MCF 10A (cell line): ENCODE measurements around the gene COLEC11. TPM values are rescaled to one million over a fixed set of nuclear protein-coding genes. Genes with fewer than 3 reads are reported as not detected.

ENCODE experiments used
- BruUV-seq: library from RNA; stranded (reverse); fragments of 400-500 nt; replicated peaks from 2 replicates; lab custom pipeline; 2021; lab: Mats Ljungman, UMichigan
- CTCF ChIA-PET: fragments of 300-600 bp; sonication (Branson Sonifier 250); formaldehyde crosslinking; extraction: SDS; loops from one replicate; lab custom pipeline; 2021; ENCODE audit warnings: antibody characterized with exemption, inconsistent platforms; lab: Yijun Ruan, JAX
- POLR2A ChIA-PET: fragments of 300-600, 350-650 bp; sonication (Branson Sonifier 250); formaldehyde crosslinking; extraction: SDS; loops from one replicate; lab custom pipeline; 2020; ENCODE audit warnings: antibody characterized with exemption, inconsistent platforms; lab: Yijun Ruan, JAX
- DNase-seq: peaks from one replicate; pipeline ENCODE4 v3.0.0-alpha.2; 2018; ENCODE audit not compliant: unreplicated experiment
- H3K27ac Mint-ChIP-seq: one replicate; pipeline ENCODE4 v1.8.0; 2022; ENCODE audit warnings: mild to moderate bottlenecking, low read depth, mixed read lengths; ENCODE audit not compliant: unreplicated experiment
- H3K27me3 Mint-ChIP-seq: one replicate; pipeline ENCODE4 v1.8.0; 2022; ENCODE audit warnings: mixed read lengths; ENCODE audit not compliant: insufficient read depth, unreplicated experiment
- H3K36me3 Mint-ChIP-seq: one replicate; pipeline ENCODE4 v1.8.0; 2022; ENCODE audit warnings: mild to moderate bottlenecking, moderate library complexity, mixed read lengths; ENCODE audit not compliant: insufficient read depth, unreplicated experiment
- H3K4me1 Mint-ChIP-seq: one replicate; pipeline ENCODE4 v1.8.0; 2022; ENCODE audit warnings: mixed read lengths; ENCODE audit not compliant: insufficient read depth, unreplicated experiment
- H3K4me3 Mint-ChIP-seq: one replicate; pipeline ENCODE4 v1.8.0; 2022; ENCODE audit warnings: mild to moderate bottlenecking, moderate library complexity, mixed read lengths; ENCODE audit not compliant: unreplicated experiment
- H3K9me3 Mint-ChIP-seq: one replicate; pipeline ENCODE4 v1.8.0; 2022; ENCODE audit warnings: mixed read lengths; ENCODE audit not compliant: unreplicated experiment
- intact Hi-C: fragments of 100-400 bp; cut with micrococcal nuclease; formaldehyde crosslinking; loops from 2 replicates; pipeline ENCODE4 v1.14.1; 2022
- total RNA-seq: library from RNA; stranded (reverse); gene quantifications from 2 replicates; pipeline ENCODE4 v1.2.3, GENCODE V29; 2022
- TF ChIP-seq, protein P1 (sequence below): fragments of 200-600 bp; IDR thresholded peaks from one replicate; pipeline ENCODE4 v1.8.0; 2022; ENCODE audit warnings: antibody characterized with exemption, mild to moderate bottlenecking; ENCODE audit not compliant: unreplicated experiment

Gene COLEC11
- total RNA-seq, 1 experiment from 2014 or later = not detected

DNA sequence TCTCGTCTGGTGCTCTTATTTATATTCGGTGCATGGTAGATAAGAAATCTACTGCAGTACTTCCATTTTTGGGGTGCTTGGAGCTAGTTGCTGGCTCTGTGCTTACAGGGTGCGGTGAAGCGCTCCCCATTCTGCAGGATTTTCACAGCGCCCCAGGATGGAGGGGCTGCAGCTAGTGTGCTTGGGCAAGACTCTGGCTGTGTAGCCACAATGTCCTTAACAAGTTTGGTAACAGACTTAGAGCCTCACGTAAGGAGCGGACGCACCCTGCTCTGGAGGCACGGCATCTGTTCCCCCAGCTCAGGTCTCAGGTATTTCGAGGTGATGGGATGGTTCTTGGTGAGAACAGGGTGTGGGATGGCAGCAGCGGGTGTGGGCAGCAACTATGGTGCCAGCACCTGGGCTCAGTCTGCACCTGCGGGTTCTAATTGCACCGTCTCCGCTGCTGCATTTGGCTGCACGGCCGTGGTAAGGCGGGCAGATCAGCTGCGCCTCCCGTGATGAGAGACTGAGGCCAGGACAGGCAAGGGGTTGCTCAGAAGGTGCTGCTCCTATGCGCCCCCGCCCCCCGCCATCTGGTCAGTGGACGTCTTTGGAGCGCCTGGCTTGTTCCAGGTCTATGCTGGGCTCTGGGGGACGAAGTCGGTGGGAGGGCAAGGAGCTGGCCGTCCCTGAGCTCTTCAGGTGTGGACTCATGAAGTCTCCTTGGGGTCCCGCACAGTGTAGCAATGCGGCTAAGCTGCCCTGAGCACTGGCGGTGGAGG is 43.0 kb downstream of the COLEC11 start:
- H3K9me3 Mint-ChIP-seq = no peaks in the 10 kb centered on the region
- no TSS peak for BruUV-seq
- ChIA-PET CTCF (interaction anchor here (0.6 to 1.8 kb wide), 3 partner anchors 12 to 143 kb away, joined by 3 to 6 read pairs (median 3); no protein-coding TSS in a partner anchor), POLR2A (interaction anchor here (0.8 kb wide), 1 partner anchor 59 kb away, joined by 3 read pairs; no protein-coding TSS in a partner anchor)
- H3K4me1 Mint-ChIP-seq = peaks cover 14% of the 10 kb centered on the region
- intact Hi-C loops = no loop called here
- no peak overlapping the region for H3K4me3 Mint-ChIP-seq
- no peaks in the 10 kb centered on the region for H3K27me3 Mint-ChIP-seq
- no peak for DNase-seq
- no peak overlapping the region for H3K27ac Mint-ChIP-seq
- TF ChIP-seq, protein P1, sequence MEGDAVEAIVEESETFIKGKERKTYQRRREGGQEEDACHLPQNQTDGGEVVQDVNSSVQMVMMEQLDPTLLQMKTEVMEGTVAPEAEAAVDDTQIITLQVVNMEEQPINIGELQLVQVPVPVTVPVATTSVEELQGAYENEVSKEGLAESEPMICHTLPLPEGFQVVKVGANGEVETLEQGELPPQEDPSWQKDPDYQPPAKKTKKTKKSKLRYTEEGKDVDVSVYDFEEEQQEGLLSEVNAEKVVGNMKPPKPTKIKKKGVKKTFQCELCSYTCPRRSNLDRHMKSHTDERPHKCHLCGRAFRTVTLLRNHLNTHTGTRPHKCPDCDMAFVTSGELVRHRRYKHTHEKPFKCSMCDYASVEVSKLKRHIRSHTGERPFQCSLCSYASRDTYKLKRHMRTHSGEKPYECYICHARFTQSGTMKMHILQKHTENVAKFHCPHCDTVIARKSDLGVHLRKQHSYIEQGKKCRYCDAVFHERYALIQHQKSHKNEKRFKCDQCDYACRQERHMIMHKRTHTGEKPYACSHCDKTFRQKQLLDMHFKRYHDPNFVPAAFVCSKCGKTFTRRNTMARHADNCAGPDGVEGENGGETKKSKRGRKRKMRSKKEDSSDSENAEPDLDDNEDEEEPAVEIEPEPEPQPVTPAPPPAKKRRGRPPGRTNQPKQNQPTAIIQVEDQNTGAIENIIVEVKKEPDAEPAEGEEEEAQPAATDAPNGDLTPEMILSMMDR = no peak
- no peaks in the 10 kb centered on the region for H3K36me3 Mint-ChIP-seq

DNA sequence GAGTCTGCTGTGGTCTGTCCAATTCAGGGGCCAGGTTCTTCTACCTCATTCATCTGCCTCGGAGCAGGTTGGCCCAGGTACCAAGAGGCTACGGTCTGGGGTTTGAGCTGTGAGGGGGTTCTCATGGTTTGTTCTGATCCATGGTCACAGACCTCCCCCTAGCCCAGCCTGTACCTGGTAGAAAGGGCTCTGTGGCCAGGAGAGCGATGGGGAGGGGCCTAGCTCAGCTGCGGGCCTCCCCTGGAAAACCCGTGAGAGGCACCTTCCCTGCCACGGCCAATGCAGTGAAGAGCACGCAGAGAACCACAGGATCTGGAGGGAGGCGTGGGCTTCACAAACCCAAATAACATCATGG is 43.5 kb downstream of the COLEC11 start:
- Mint-ChIP-seq H3K4me1 (peaks cover 8% of the 10 kb centered on the region), H3K36me3 (no peaks in the 10 kb centered on the region), H3K4me3 (no peak overlapping the region), H3K27me3 (no peaks in the 10 kb centered on the region), H3K27ac (no peak overlapping the region), H3K9me3 (no peaks in the 10 kb centered on the region)
- DNase-seq = no peak
- intact Hi-C loops = no loop called here
- POLR2A ChIA-PET = no interaction called here
- no TSS peak for BruUV-seq
- CTCF ChIA-PET = interaction anchor here (0.6 kb wide), 1 partner anchor 142 kb away, joined by 3 read pairs; no protein-coding TSS in a partner anchor
- TF ChIP-seq, protein P1 = no peak

DNA sequence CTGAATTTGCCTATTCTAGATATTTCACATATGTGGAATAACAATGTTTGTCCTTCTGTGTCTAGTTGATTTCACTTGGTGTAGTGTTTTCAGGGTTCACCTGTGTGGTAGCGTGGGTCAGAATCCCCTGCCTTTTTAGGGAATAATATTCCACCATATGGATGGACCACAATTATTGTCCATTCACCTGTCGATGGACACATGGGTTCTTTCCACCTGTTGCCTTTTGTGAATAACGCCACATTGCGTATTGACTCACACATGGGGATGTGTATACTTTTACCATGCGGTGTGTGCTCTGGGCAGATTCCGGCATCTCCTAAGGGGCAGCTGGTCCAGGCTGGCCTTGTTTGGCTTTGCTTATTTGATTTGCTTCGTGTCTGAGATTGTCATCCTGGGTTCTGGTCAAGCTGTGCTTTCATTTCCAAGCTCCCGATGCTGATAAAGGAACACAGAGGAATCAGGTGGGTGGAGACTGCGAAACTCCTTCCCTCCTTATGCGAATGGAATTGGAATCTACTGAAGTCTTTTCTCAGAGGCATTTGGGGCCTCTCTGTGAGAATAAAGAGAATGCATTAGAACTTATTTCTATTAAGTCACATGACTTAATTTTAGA is 44.2 kb downstream of the COLEC11 start:
- no peaks in the 10 kb centered on the region for H3K27me3 Mint-ChIP-seq
- peaks cover 6% of the 10 kb centered on the region for H3K4me1 Mint-ChIP-seq
- no peak overlapping the region for H3K27ac Mint-ChIP-seq
- H3K36me3 Mint-ChIP-seq = no peaks in the 10 kb centered on the region
- H3K4me3 Mint-ChIP-seq = no peak overlapping the region
- TF ChIP-seq, protein P1 = no peak
- no peak for DNase-seq
- ChIA-PET POLR2A (no interaction called here), CTCF (interaction anchor here (0.6 kb wide), 1 partner anchor 21 kb away, joined by 3 read pairs; no protein-coding TSS in a partner anchor)
- H3K9me3 Mint-ChIP-seq = no peaks in the 10 kb centered on the region
- BruUV-seq = no TSS peak
- intact Hi-C loops = no loop called here

DNA sequence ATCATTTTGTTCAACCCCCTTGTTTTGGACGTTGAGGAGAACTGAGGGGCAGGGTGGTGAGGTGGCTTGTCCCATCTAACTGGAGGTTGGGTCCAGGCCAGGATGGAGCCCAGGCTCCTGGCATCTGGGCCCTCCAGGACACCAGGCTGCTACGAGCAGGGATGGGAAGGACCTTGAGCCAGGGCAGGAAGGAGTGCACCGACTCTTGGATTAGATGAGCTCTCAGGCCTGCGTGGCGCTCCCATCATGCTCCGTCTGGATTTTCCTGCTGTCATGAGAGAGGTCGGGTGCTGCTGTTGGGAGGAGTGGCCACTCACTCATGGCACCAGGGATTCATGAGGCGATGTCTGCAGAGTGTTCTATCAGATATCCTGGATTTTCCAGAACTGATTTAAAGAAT is 44.7 kb downstream of the COLEC11 start:
- Mint-ChIP-seq H3K4me3 (no peak overlapping the region), H3K9me3 (no peaks in the 10 kb centered on the region), H3K27ac (no peak overlapping the region), H3K36me3 (no peaks in the 10 kb centered on the region), H3K27me3 (no peaks in the 10 kb centered on the region), H3K4me1 (peaks cover 1% of the 10 kb centered on the region)
- no peak for DNase-seq
- CTCF ChIA-PET = interaction anchor here (0.6 kb wide), 1 partner anchor 21 kb away, joined by 3 read pairs; no protein-coding TSS in a partner anchor
- BruUV-seq = no TSS peak
- intact Hi-C loops = no loop called here
- POLR2A ChIA-PET = no interaction called here
- TF ChIP-seq, protein P1 = no peak
